Gastrocnemius medialis (tissue), 4 donors: ENCODE results near the gene LAMB1. TPM values are rescaled to one million over a fixed set of nuclear protein-coding genes. Genes with fewer than 3 reads are reported as not detected.

Source experiments
- ATAC-seq, 2 donors: fragments of 150-250 bp; one replicate each; pipeline ENCODE4 v1.9.1; 2016
- DNase-seq, 2 donors: peaks; one replicate each; pipeline ENCODE4 v3.0.0-alpha.2; 2019
- H3K27ac ChIP-seq, 4 donors: fragments of 200-600 bp; sonication (generic); 1 replicate in 1 of 4; 2 replicates in 3 of 4; pipeline ENCODE4 v1.5.1; 2016 to 2018; ENCODE audit warnings: mild to moderate bottlenecking in 2 of 4, moderate library complexity in 1 of 4
- H3K27me3 ChIP-seq, 3 donors: fragments of 200-600 bp; sonication (generic) in 2 of 3; 1 replicate in 1 of 3; 2 replicates in 2 of 3; pipeline versions ENCODE4 v1.5.1 to v1.6.0; 2016 to 2019; ENCODE audit warnings: mild to moderate bottlenecking in 1 of 3, moderate library complexity in 1 of 3
- H3K36me3 ChIP-seq, 2 donors: fragments of 200-600 bp; sonication (generic) in 1 of 2; one replicate each; pipeline ENCODE4 v1.5.1; 2017 to 2018
- H3K4me1 ChIP-seq, 2 donors: fragments of 200-600 bp; sonication (generic) in 1 of 2; one replicate each; pipeline ENCODE4 v1.5.1; 2016 to 2017; ENCODE audit warnings: mild to moderate bottlenecking in 2 of 2
- H3K4me3 ChIP-seq, 4 donors: fragments of 200-600 bp; sonication (generic) in 3 of 4; 1 replicate in 1 of 4; 2 replicates in 3 of 4; pipeline ENCODE4 v1.5.1; 2016 to 2019; ENCODE audit warnings: mild to moderate bottlenecking in 2 of 4
- H3K9me3 ChIP-seq, 3 donors: fragments of 200-600 bp; sonication (generic) in 2 of 3; 1 replicate in 1 of 3; 2 replicates in 2 of 3; pipeline ENCODE4 v1.5.1; 2016 to 2019
- POLR2A ChIP-seq, 2 donors: fragments of 450-650 bp; IDR thresholded peaks; one replicate each; pipeline ENCODE4 v1.6.1; 2017; ENCODE audit warnings: antibody characterized with exemption in 2 of 2, mild to moderate bottlenecking in 2 of 2, moderate library complexity in 2 of 2
- in situ Hi-C, 4 donors: fragments of 200-750 bp; cut with MboI; loops; one replicate each; pipeline versions ENCODE4 v1.15.0 to v1.8.0; 2017; ENCODE audit warnings: low sequenced_read_pairs in 4 of 4
- intact Hi-C: fragments of 100-400 bp; cut with DNase I; formaldehyde crosslinking; loops from one replicate; pipeline ENCODE4 v1.15.1; 2023; ENCODE audit warnings: low total_unique reads
- total RNA-seq, 4 donors: library from RNA; depleted of rRNA; stranded (reverse); fragments of >200 nt; gene quantifications; one replicate each; pipeline versions ENCODE4 v1.1.0 to v1.2.3, GENCODE V29; 2016
- TF ChIP-seq, protein P1 (sequence below), 5 experiments: fragments of 450-650 bp in 3 of 5; fragments of 200-600 bp in 2 of 5; sonication (generic) in 2 of 5; IDR thresholded peaks in 4 of 5; conservative IDR thresholded peaks in 1 of 5; 1 replicate in 4 of 5; 2 replicates in 1 of 5; pipeline ENCODE4 v1.5.1; 2016 to 2019; ENCODE audit warnings: antibody characterized with exemption in 5 of 5, mild to moderate bottlenecking in 3 of 5, moderate library complexity in 3 of 5

LAMB1 gene
- total RNA-seq, 4 donors from 2014 or later: 14.5 to 56.6 (median 29.8) TPM

DNA sequence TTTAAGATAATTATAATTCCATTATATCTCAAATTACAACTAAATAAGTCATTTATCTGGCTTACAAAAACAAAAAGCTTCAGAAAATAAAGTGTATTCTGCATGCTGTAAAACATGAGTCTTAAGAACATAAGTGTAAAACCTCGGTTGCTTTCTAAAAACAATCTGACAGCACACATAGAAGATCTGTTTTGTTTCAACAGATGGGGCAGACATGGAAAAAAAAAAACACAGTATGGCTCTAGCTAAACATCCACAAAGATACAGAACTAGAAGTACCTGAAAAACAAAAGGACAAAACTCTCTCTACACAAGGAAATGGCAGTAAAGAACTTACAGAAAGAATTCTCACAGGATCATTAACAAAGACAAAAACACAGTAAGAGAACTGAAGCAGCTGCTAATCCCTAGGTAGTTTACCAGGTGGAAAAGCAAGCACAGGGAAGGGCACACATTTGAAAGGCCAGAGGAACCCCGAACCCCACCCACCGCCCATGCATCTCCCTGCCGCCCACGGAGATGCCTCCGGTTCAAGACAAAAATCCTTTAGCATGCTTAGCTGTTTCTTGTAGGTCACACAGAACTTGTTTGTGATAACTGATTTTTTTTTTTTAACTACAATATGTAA lies 69.5 kb downstream of the LAMB1 start:
- intact Hi-C loops: no loop called here
- peaks cover 15 to 23% of the 10 kb centered on the region in 2 donors for H3K4me1 ChIP-seq
- peaks cover 4 to 37% of the 10 kb centered on the region in 2 donors for H3K36me3 ChIP-seq

DNA sequence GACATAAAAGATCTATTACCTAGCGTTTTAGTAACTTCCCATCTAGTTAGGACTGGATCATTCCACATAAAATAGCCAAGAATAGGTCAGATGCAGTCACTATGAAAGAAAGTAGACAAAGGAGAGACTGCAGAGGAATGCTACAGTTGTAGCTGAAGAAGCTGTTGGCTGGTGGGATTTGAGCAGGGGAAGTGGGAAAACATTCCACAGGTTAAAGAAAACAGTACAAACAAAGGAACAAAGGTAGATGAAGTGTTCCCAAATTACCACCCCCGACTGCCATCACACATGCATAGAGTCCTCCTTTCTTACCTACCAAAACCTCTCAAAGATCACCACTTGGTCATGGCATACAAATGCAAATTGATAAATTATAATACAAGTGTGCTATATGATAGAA lies 70.2 kb downstream of the LAMB1 start:
- DNase-seq: no peak
- intact Hi-C loops: no loop called here

More for the DNA sequence above, 69.5 kb downstream of the LAMB1 start:
- H3K27me3 ChIP-seq: no peaks in the 10 kb centered on the region
- DNase-seq: no peak
- no peak overlapping the region for H3K27ac ChIP-seq
- ATAC-seq: no peak
- H3K4me3 ChIP-seq: no peak overlapping the region
- in situ Hi-C loops: no loop called here
- TF ChIP-seq POLR2A (IDR thresholded peaks at IDR 0.05): no peak
- no peaks in the 10 kb centered on the region for H3K9me3 ChIP-seq

DNA sequence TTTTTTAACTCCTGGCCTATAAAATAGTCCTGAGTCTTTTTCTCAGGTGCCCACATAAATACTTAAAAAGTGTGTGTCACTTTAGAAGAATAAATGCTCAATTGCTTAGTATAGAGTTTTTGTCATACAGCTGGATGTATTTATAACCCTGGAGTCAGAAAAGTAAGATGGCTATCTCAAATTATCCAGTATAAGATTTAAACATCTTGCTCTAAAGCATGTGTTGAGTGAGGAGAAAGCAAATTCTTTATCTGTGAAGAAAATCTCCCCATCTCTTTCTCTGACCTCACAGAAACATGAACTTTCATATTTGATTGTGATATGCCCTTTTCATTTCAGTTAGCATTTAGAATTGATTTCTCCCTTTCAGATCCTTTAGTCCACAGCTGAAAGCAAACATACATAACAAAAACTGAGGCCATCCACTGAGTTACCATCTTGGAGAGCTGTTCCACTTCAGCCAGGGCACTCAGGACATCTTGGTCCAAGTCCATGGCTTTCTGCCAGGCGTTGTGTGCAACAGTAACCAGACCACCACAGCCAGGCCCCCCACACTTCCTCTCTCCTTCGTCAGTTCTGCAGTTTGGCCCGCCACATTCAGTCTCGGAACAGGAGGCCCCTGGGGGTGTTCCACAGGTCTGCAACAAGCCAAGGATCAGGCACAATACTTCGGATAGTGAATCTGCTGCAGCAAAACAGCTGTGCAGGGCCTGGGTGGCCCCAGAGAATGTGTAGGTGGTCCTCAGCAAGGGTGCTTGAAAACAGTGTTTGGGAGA lies 71.0 kb downstream of the LAMB1 start:
- Histone ChIP-seq H3K4me3 (no peak overlapping the region), H3K9me3 (no peaks in the 10 kb centered on the region), H3K4me1 (peaks cover under 1 to 7% of the 10 kb centered on the region in 2 donors), H3K36me3 (peaks cover 5 to 32% of the 10 kb centered on the region in 2 donors), H3K27me3 (no peaks in the 10 kb centered on the region), H3K27ac (no peak overlapping the region)
- intact Hi-C loops (no loop called here), in situ Hi-C loops (no loop called here)
- TF ChIP-seq POLR2A (IDR thresholded peaks at IDR 0.05): no peak
- TF ChIP-seq, protein P1, sequence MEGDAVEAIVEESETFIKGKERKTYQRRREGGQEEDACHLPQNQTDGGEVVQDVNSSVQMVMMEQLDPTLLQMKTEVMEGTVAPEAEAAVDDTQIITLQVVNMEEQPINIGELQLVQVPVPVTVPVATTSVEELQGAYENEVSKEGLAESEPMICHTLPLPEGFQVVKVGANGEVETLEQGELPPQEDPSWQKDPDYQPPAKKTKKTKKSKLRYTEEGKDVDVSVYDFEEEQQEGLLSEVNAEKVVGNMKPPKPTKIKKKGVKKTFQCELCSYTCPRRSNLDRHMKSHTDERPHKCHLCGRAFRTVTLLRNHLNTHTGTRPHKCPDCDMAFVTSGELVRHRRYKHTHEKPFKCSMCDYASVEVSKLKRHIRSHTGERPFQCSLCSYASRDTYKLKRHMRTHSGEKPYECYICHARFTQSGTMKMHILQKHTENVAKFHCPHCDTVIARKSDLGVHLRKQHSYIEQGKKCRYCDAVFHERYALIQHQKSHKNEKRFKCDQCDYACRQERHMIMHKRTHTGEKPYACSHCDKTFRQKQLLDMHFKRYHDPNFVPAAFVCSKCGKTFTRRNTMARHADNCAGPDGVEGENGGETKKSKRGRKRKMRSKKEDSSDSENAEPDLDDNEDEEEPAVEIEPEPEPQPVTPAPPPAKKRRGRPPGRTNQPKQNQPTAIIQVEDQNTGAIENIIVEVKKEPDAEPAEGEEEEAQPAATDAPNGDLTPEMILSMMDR (IDR thresholded peaks at IDR 0.05 in 4 of 5, conservative IDR thresholded peaks at IDR 0.05 in 1 of 5): no peak
- ATAC-seq (no peak), DNase-seq (no peak)

More for the DNA sequence above, 70.2 kb downstream of the LAMB1 start:
- H3K9me3 ChIP-seq: no peaks in the 10 kb centered on the region
- H3K36me3 ChIP-seq: peaks cover 5 to 34% of the 10 kb centered on the region in 2 donors
- peaks cover 8 to 16% of the 10 kb centered on the region in 2 donors for H3K4me1 ChIP-seq
- in situ Hi-C loops: no loop called here
- no peak overlapping the region for H3K4me3 ChIP-seq
- no peak overlapping the region for H3K27ac ChIP-seq
- ATAC-seq: no peak
- no peaks in the 10 kb centered on the region for H3K27me3 ChIP-seq
- TF ChIP-seq, protein P1 (IDR thresholded peaks at IDR 0.05 in 4 of 5, conservative IDR thresholded peaks at IDR 0.05 in 1 of 5): no peak
- no peak for TF ChIP-seq POLR2A (IDR thresholded peaks at IDR 0.05)

DNA sequence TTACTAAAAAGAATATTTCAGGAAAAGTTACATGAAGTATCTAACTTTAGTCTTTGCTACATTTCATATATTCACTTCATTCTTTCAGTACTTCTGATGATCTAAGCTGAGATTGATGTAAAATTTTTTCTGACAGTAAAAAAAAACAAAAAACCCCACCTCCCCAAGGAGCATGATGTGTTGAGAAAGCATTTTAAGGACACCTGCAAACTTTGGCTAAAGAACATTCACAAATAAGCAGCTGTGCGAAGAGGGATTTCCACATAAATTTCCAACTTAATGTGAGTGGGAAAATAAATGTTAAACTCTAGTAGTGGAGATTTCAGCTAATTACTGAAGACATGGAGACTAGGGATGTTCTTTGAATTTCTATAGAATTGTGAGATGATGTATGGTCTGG lies 76.5 kb downstream of the LAMB1 start:
- TF ChIP-seq, protein P1 (IDR thresholded peaks at IDR 0.05 in 4 of 5, conservative IDR thresholded peaks at IDR 0.05 in 1 of 5): no peak
- no peak for TF ChIP-seq POLR2A (IDR thresholded peaks at IDR 0.05)
- Histone ChIP-seq H3K27ac (peak overlapping the region in 1 of 4 donors; percentile 11), H3K27me3 (no peaks in the 10 kb centered on the region), H3K4me1 (no peaks in the 10 kb centered on the region), H3K4me3 (no peak overlapping the region), H3K36me3 (peaks cover 3 to 57% of the 10 kb centered on the region in 2 donors), H3K9me3 (no peaks in the 10 kb centered on the region)
- DNase-seq (no peak), ATAC-seq (peak; percentile 44 to 47)
- intact Hi-C loops (no loop called here), in situ Hi-C loops (no loop called here)

DNA sequence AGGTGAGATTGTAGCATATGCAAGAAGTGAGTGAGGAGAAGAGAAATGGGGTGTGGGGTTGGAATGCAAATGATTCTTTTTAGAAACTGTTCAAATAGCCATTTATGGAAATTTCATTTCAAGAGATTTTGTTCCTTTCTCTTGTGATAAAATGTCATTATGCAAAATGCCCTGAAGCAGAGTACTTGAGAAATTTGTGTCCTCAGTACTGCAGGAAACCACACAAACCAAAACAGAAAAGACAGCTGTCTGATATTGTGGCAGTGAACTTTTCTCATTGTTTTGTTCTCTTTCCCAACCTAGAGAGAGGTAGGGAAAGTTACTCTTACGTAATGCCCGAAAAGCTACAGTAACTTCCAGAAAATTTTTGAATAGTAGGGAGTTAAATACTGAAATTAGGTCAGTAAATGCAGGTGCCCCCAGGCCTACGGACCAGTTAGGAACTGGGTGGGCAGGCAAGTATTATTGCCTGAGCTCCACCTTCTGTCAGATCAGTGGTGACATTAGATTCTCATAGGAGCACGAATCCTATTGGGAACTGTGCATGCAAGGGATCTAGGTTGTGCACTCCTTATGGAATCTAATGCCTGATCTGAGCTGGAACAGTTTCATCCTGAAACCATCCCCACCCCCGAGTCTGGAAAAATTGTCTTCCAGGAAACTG lies 78.0 kb downstream of the LAMB1 start:
- Histone ChIP-seq H3K27ac (peak overlapping the region in 2 of 4 donors; percentile 3 to 8), H3K9me3 (no peaks in the 10 kb centered on the region), H3K36me3 (peaks cover 3 to 70% of the 10 kb centered on the region in 2 donors), H3K4me3 (no peak overlapping the region), H3K4me1 (no peaks in the 10 kb centered on the region), H3K27me3 (no peaks in the 10 kb centered on the region)
- in situ Hi-C loops: no loop called here
- TF ChIP-seq, protein P1 (IDR thresholded peaks at IDR 0.05 in 4 of 5, conservative IDR thresholded peaks at IDR 0.05 in 1 of 5): no peak
- TF ChIP-seq POLR2A (IDR thresholded peaks at IDR 0.05): no peak
- ATAC-seq (peak in 1 of 2 donors; percentile 42), DNase-seq (no peak)
- intact Hi-C loops: no loop called here
